ENCODE data around the gene FBXO28.

The FBXO28 gene

DNA sequence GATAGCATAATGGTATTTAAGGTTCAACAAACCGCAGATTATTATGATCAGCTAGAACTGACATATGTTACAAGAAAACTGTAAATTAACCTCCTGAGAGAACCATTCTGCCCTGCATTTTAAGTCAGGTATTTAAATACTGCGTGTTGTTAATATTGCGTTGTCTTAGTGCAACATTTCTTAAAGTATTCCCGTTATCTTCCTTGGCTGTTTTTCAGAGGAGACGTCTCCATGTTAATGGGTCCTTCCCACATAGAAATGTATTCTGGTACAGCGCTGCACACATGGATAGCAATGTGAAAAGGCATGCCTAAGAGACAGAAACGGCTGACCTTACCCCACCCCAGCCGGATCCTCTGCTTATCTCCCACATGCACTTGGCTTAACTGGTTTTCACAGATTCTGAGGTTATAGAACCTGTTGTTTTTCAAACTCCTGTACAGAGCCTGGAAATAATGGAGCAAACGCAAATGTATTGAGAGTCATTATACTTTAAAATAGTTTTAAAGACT is 46.3 kb downstream of the FBXO28 start:
- no peak for DNase-seq

DNA sequence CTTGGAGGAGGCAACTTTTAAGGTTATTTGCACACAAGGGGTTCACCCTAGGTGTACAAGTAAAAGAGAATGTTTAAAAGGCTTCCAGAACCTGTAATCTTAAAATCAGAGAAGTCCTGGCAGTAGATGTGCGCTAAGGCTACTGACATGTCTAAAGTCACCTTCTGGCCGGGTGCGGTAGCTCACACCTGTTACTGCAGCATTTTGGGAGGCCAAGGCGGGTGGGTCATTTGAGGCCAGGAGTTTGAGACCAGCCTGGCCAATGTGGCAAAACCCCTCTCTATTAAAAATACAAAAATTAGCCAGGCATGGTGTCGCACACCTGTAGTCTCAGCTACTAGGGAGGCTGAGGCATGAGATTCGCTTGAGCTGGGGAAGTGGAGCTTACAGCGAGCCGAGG is 48.9 kb downstream of the FBXO28 start:
- no peak for DNase-seq

DNA sequence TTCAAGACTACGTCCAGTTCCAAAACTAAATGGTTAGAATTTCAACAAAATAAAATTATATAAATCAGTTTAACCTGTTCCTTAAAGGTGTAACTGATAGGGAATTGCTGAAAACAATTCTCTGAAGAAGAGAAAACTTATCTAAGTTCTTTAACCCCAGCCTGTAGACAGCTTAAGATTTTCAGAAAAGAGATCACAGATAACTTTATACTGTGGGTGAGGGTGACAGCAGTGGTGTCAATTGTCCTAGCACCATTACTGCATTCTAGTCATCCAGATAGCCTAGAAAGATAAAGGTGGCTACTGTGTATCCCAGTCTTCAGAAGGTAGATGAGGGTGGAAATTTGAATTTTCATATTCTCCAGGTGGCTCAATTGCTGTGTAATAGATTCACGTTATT is 49.4 kb downstream of the FBXO28 start:
- no peak for DNase-seq

DNA sequence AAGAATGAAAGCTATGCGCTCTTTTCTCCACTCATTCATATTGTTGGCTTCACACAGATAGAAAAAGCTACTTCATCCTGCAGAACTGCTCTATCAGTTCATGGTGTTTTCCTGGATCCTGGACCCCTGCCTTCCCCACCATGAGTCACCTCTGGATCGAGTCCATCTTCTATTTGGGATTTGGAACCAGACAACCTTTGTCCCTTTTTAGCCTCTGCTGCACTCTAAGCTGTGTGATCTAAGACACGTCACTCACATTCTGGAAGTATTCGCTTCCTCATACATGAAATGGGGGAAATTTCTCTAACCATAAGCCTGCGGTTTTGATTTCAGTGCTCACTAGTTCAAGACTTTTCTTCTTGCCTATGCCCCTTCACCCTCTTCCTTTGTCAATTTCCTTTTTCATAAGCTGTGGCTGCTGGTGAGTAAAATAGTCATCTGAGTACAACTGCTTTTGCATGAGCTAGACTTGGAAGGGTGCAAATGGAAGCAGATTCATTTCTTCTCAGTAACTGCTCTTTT is 55.0 kb downstream of the FBXO28 start:
- DNase-seq, result no peak

DNA sequence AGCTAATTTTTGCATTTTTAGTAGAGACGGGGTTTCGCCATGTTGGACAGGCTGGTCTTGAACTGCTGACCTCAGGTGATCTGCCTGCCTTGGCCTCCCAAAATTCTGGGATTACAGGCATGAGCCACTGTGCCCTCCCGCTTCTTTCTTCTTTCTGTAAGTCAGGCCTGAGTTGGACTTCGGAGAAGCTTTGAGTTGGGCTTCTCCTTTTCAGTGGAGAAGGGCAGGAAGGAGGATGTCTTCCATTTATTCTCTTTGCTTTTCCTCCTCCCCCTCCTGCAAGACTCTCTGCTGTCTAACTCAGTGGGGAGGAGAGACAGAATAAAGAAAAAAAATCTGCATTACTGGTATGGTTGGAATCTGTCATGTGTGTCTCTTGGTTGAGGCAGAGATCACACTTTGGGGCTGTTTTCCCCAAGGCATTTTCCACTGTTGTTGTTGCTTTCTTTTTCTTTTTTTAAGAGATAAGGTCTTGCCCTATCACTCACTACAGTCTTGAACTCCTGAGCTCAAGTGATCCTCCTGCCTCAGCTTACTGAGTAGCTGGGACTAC is 55.9 kb downstream of the FBXO28 start:
- DNase-seq, result no peak

DNA sequence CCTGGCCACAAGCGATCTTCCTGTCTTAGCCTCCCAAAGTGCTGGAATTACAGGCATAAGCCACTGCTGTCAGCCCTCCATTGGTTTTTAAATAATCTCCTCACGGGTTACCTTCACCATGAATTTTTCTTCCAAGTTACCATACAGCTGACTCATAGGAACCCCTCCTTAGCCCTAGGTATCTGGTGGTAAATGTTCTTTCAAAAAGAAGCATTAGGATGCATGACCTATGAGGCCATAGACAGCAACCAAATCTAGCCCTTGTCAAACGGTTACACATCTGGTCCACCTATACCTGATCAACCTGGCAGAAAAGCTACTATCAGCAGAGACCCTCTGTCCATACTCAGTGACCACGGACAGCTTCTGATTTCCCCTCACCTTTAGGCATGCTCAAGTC is 56.4 kb downstream of the FBXO28 start:
- DNase-seq, result no peak

DNA sequence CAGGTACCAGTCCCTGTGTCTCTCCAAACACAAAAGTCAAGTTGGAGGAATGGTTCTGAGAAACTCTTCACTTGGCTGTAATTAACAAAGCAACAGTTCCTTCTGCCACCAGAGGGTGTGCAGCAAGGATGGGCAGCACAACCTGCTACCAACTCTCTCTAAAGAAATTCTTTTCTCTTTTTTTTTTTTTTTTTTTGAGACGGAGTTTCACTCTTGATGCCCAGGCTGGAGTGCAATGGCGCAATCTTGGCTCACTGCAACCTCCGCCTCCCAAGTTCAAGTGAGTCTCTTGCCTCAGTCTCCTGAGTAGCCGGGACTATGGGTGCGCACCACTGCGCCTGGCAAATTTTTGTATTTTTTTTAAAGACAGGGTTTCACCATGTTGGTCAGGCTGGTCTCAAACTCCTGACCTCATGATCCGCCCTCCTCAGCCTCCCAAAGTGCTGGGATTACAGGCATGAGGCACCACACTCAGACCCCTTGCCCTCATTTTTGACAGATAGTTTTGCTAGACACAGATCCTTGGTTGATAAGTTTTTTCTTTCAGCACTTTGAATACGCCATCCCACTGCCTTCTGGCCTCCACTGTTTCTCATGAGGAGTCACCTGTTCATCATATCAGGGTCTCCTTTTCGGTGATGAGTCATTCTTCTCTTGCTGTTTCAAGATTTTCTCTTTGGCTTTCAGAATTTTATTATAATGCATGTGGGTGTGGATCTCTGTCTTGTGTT is 57.0 kb downstream of the FBXO28 start:
- no peak for DNase-seq

DNA sequence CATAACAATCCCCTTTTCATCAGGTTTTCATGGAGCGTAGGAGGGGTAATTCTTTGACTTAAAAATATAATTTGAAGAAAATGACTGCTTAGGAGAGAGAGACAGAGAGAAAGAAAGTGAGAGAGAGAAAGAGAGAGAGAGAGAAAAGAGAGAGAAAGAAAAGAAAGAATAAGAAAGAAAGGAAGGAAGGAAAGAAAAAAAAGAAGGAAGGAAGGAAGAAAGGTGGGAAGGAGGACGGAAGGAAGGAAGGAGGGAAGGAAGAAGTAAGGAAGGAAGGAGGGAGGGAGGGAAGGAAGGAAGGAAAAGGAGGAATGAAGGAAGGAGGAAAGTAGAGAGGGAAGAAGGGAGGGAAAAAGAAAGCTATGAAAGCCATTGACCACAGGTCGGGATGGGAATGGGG is 58.3 kb downstream of the FBXO28 start:
- DNase-seq, result no peak

DNA sequence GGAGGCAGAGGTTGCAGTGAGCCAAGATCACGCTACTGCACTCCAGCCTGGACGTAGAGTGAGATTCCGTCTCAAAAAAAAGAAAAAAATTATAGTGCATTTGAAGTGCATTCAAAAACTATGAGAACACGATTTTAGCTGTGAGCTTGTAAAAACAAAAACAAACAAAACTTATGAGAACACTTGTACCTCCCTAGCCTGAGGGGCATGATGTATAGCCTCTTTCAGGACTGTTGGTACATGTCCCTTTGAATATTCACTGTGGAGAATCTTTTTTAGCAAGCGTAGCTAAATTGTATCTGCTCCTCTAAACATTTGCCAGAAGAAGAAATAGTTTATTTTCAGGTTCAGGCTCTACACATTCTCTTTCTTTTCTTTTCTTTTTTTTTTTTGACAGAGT is 59.6 kb downstream of the FBXO28 start:
- DNase-seq, result no peak

DNA sequence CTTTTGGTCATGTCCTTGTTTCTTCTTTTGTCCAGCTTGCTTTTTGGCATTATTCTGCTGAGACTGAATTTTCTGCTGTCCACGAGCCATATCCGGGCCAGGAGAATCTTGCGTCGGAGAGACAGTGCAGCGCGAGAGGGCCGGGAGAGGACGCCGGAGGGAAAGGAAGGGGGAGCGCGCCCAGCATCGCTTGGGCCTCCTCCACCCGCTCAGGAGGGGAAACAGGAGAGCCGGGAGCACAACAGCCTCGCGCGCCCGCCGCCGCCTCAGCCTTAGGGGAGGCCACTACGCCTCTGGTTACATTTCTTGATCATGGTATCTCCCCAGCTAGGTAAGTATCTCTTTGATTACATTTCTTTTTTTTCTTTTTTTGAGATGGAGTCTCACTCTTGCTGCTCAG is 61.7 kb downstream of the FBXO28 start:
- DNase-seq, result no peak

DNA sequence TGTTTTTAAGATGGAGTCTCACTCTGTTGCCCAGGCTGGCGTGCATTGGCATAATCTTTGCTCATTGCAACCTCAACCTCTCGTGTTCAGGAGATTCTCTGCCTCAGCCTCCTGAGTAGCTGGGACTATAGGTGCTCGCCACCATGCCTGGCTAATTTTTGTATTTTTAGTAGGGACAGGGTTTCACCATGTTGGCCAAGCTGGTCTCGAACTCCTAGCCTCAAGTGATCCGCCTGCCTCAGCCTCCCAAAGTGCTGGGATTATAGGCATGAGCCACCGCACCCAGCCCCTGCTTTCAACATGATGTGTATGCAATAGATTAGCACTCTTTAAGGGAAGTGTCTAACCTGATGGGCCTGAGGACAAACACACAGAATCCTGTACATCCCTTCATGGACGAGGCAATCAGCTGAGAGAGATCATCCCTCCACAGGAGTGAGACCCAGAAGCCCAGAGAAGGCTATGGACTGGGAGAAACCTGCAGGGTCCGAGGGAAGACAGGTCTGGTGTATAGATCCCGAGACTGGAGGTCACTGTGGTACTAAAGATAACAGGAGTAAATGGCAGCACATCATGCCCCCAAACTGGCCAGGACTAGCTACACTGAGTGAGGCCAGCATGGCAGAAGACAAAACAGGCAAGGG is 63.6 kb downstream of the FBXO28 start:
- DNase-seq, result no peak

DNA sequence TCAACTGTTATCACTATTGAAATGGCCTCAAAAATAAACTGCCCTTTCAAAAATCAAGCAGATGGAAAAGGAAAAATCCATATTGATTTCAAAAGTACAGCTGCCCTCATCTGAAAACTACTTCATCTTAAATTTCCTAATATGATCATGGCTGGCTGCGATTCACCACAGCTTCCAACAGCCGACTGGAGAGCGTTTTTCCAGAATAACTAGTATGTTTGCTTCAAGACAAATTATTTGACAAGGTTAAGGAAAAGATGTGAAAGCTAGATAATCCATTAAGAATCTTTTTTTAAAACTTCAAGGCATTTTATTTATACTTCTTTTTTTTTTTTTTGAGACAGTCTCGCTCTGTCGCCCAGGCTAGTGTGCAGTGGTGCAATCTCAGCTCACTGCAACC is 65.0 kb downstream of the FBXO28 start:
- no peak for DNase-seq

DNA sequence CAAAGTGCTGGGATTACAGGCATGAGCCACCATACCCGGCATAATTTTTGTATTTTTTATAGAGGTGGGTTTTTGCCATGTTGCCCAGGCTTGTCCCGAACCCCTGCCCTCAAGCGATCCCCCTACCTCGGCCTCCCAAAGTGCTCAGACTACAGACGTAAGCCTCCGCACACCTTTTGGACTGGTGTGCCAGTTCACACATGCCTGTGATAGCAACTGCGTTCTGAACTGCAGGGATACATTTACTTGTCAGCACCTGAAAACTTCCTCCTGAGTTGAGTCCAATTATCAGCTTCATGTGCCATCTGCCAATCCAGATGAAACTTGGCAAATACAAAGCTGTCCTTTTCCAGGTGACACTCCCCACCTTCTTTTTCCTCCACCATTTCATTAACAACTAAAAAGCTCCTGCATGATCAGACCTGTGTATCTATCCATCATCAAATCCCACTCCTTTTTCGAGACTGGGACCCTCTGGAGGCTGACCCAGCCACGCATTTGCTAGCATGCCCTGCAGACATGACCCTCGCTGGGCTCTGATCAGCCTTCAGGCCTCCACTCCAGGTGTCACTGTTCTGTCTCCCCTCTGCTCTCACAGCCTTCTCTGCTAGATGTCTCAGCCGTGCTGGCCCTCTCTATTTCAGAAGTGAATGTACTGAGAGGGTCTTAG is 67.0 kb downstream of the FBXO28 start:
- DNase-seq, result no peak

DNA sequence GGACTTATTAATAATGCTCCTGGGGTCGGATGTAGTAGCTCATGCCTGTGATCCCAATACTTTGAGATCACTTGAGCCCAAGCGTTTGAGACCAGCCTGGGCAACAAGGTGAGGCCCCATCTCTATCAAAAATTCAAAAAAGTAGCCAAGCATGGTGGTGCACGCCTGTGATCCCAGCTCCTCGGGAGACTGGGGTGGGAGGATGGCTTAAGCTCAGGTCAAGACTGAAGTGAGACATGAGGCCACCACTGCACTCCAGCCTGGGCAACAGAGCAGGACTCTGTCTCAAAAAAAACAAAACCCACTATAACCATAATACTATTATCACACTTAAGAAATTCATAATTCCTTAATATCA is 67.5 kb downstream of the FBXO28 start:
- DNase-seq, result no peak

DNA sequence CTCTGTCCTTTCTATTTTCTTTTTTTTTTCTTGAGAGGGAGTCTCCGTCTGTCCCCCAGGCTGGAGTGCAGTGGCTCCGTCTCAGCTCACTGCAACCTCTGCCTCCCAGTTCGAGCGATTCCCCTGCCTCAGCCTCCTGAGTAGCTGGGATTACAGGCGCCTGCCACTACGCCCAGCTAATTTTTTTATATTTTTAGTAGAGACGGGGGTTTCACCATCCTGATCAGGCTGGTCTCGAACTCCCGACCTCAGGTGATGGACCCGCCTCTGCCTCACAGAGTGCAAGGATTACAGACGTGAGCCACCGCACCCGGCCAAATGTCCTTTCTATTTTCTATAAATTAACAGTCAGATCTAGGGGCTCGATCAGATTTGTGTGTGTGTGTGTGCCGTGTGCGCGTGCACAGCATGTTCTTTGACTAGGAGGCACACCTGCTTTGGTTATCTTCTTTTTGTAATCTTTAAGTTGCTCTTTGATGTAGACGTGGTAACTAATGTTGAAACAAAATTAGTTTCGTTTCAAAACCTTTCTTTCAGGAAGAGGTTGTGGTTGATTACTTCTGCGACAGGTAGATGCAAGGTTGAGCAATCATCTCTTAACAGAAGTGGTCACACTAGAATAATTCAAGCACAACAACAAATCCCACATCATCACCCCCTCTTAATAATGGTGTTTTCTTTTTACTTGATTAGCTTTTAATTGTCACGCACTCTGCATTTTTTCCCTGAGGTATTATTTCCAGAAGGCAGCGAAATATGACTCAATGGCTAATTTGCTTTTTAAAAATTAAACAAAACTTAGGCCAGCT is 68.3 kb downstream of the FBXO28 start:
- peak; percentile 57 for DNase-seq

DNA sequence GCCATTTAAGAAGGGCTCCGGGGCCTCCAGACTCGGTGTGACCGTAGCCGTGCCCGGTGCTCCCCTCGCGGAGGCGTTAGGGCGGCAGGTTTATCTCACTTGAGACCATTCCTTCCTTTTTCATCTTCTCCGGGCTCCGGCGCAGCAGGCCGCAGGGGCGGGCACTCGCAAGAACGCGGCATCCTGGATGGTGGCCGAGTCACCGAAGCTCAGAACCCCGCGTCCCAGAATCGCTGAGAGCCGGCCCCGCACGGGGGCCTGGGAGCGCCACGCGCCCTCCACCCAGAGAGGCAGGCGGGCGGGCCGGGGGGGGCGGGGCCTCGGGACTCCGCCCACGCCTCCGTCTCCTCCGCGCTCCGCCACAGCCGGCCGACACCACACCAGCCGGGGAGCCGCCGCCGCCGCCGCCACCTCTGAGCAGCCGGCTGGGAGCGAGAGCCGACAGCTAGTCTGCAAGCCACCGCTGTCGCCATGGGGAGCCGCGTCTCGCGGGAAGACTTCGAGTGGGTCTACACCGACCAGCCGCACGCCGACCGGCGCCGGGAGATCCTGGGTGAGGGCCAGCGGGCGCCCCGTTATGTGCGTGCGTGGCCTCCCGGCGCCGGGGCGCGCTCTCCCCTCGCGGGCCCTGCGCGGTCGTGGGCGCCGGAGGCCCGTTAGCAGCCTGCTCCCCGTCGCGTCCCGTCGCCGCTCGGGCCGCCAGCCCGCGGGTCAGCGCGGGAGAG is 69.1 kb downstream of the FBXO28 start, which contains the start of gene DEGS1:
TSS of gene DEGS1 (plus strand) at position 375 of the 725 bp plus-strand sequence. CDS start at position 472, 97 bp downstream.
- DNase-seq, result peak; percentile 81

DNA sequence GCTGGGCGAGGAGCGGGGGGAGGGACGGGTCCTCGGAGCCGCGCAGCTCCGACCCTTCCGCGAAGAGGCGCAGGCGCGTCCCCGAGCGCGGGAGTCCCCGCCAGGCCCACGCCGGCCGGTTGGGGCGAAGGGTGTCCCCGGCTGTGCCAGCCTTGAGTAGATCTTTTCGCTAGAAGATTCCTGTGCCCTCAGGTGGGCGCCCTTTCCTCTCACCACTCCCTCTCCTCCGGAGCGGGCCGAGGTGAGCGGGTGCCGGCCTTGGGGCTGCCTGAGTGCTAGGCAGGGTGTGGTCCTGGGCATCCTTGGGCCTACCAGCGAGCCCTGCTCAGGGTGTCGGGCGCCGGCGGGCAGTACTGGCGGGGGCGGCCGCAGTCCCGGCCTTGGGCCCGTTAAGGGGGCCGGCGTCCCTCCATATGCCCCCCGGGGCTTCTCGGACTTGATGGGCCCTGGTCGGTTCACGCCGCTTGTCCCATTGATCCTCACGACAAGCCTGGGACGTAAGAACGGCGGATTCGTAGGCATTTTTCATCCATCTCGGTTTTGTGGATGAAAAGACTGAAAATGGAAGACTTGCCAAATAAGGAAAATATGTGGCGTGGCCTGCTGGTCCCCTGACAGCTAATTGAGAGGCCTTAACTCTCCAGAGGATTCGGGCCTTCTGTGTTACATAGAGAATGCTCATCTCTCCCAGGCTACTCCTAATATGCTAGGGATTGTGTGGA is 69.8 kb downstream of the FBXO28 start:
- peak; percentile 59 for DNase-seq

DNA sequence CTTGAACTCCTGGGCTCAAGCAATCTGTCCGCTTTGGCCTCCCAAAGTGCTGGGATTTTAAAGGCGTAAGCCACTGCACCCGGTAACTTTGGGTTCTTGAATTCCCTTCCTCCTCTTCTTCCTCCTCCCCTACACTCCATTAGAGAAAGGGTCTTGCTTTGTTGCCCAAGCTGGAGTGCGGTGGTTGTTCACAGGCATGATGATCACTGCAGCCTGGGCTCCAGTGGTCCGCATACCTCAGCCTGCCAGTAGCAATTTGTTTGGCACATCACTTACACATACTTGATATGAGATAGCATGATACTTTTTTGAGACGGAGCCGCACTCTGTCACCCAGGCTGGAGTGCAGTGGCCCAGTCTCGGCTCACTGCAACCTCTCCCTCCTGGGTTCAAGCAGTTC is 71.3 kb downstream of the FBXO28 start:
- DNase-seq, result no peak

DNA sequence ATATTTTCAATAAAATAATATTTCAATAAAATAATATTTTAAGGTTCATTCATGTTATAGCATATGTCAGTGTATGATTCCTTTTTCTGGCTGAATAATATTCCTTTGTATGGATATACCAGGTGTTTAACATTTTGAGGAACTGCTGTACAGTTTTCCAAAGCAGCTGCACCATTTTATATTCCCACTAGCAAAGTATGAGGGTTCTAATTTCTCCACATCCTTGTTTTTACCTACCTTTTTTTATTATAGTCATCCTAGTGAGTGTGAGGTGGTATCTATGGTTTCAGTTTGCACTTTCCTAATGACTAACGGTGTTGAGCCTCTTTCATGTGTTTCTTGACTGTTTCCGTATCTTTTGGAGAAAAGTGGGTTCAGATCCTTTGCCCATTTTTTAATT is 74.4 kb downstream of the FBXO28 start:
- no peak for DNase-seq

DNA sequence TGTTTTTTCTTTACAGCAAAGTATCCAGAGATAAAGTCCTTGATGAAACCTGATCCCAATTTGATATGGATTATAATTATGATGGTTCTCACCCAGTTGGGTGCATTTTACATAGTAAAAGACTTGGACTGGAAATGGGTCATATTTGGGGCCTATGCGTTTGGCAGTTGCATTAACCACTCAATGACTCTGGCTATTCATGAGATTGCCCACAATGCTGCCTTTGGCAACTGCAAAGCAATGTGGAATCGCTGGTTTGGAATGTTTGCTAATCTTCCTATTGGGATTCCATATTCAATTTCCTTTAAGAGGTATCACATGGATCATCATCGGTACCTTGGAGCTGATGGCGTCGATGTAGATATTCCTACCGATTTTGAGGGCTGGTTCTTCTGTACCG is 75.7 kb downstream of the FBXO28 start:
- DNase-seq, result no peak

DNA sequence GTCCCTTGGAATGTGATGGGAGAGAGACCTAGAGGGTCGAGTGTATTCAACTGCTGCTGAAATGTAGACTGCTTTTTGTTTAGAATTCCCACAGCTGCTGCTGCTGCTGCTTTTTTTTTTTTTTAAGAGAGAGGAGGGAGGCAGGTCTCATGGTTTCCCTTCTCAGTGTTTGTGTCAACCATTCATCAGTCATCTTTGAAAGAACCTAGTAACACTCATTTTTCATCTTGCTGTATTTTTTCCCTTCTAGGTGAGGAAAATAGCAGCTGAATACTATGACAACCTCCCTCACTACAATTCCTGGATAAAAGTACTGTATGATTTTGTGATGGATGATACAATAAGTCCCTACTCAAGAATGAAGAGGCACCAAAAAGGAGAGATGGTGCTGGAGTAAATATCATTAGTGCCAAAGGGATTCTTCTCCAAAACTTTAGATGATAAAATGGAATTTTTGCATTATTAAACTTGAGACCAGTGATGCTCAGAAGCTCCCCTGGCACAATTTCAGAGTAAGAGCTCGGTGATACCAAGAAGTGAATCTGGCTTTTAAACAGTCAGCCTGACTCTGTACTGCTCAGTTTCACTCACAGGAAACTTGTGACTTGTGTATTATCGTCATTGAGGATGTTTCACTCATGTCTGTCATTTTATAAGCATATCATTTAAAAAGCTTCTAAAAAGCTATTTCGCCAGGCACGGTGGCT is 78.3 kb downstream of the FBXO28 start:
- DNase-seq, result no peak

Data from stimulated activated CD4-positive, alpha-beta T cell treated with anti-CD3 and anti-CD28 coated beads, Interleukin-1b, Interleukin-23, amount 100 ng/mL, for 48 hours (primary cell).